CD8-positive, alpha-beta memory T cell (primary cell): ENCODE results near the gene ACER2. TPM values are rescaled to one million over a fixed set of nuclear protein-coding genes. Genes with fewer than 3 reads are reported as not detected.
"Not testable (repeated sequence)": the region's sequence is repeated elsewhere in the genome, so short reads cannot be mapped to it uniquely, and the experiment has no call there.

Experiments used
- CTCF ChIA-PET: fragments of 350-600 bp; sonication (Branson Sonifier 250); formaldehyde crosslinking; loops from one replicate; lab custom pipeline; 2021; ENCODE audit warnings: antibody characterized with exemption; lab: Charles Lee
- POLR2A ChIA-PET: fragments of 350-600 bp; sonication (Branson Sonifier 250); formaldehyde crosslinking; loops from one replicate; lab custom pipeline; 2021; ENCODE audit warnings: antibody characterized with exemption; lab: Charles Lee
- DNase-seq, 5 donors: peaks; one replicate each; pipeline versions ENCODE4 v3.0.0 to v3.0.0-alpha.2; 2020 to 2022; ENCODE audit warnings: mixed read lengths in 1 of 5
- H3K27ac ChIP-seq: one replicate; pipeline ENCODE4 v1.7.0; 2013; ENCODE audit warnings: low read depth, mild to moderate bottlenecking, low read length, moderate library complexity
- H3K27me3 ChIP-seq: 2 replicates; pipeline ENCODE4 v1.7.0; 2013; ENCODE audit warnings: low read length, mild to moderate bottlenecking; ENCODE audit not compliant: insufficient read depth, poor library complexity, severe bottlenecking
- H3K36me3 ChIP-seq: 2 replicates; pipeline ENCODE4 v1.7.0; 2013; ENCODE audit warnings: mild to moderate bottlenecking, low read length, moderate library complexity; ENCODE audit not compliant: insufficient read depth
- H3K4me1 ChIP-seq: 2 replicates; pipeline ENCODE4 v1.7.0; 2013; ENCODE audit warnings: mild to moderate bottlenecking, low read length, moderate library complexity; ENCODE audit not compliant: insufficient read depth
- H3K4me3 ChIP-seq: 2 replicates; pipeline ENCODE4 v1.7.0; 2013; ENCODE audit warnings: mild to moderate bottlenecking, low read length
- H3K9me3 ChIP-seq: 2 replicates; pipeline ENCODE4 v1.7.0; 2013; ENCODE audit warnings: mild to moderate bottlenecking, low read length
- H3K27ac Mint-ChIP-seq, 8 donors: one replicate each; pipeline ENCODE4 v1.8.0; 2020 to 2021; ENCODE audit warnings: mixed read lengths in 8 of 8, mild to moderate bottlenecking in 6 of 8, inconsistent platforms in 3 of 8, moderate library complexity in 3 of 8
- H3K27me3 Mint-ChIP-seq, 2 donors: one replicate each; pipeline ENCODE4 v1.8.0; 2020 to 2021; ENCODE audit warnings: mixed read lengths in 2 of 2, mild to moderate bottlenecking in 1 of 2, moderate library complexity in 1 of 2
- H3K36me3 Mint-ChIP-seq, 3 donors: one replicate each; pipeline ENCODE4 v1.8.0; 2020 to 2021; ENCODE audit warnings: mixed read lengths in 3 of 3, inconsistent platforms in 1 of 3, mild to moderate bottlenecking in 1 of 3
- H3K4me1 Mint-ChIP-seq, 3 donors: one replicate each; pipeline ENCODE4 v1.8.0; 2020 to 2021; ENCODE audit warnings: mixed read lengths in 3 of 3, inconsistent platforms in 1 of 3, mild to moderate bottlenecking in 1 of 3
- H3K4me3 Mint-ChIP-seq, 7 donors: one replicate each; pipeline ENCODE4 v1.8.0; 2020 to 2021; ENCODE audit warnings: mixed read lengths in 7 of 7, mild to moderate bottlenecking in 6 of 7, moderate library complexity in 4 of 7, inconsistent platforms in 2 of 7
- H3K9me3 Mint-ChIP-seq, 5 donors: one replicate each; pipeline ENCODE4 v1.8.0; 2020 to 2022; ENCODE audit warnings: mixed read lengths in 5 of 5, mild to moderate bottlenecking in 3 of 5, moderate library complexity in 2 of 5, inconsistent platforms in 1 of 5
- polyA plus RNA-seq: library from polyadenylated mRNA; unstranded; fragments of 300-500 nt; fragmentation: Illumina TruSeq; gene quantifications from one replicate; pipeline ENCODE4 v1.2.3, GENCODE V29; 2021
- total RNA-seq, 2 experiments: library from RNA; stranded (reverse); gene quantifications; one replicate each; pipeline ENCODE4 v1.2.3, GENCODE V29; 2021

Gene ACER2
- total and polyA plus RNA-seq, 3 experiments from 2014 or later = 0.38 to 3.0 (median 2.7) TPM

- H3K27me3 Mint-ChIP-seq = peaks cover 17 to 27% of the 10 kb centered on the region in 2 donors
- no peak overlapping the region for H3K4me3 Mint-ChIP-seq
- Histone ChIP-seq H3K4me1 (no peaks in the 10 kb centered on the region), H3K36me3 (no peaks in the 10 kb centered on the region), H3K27me3 (no peaks in the 10 kb centered on the region), H3K9me3 (no peaks in the 10 kb centered on the region), H3K4me3 (no peak overlapping the region), H3K27ac (no peak overlapping the region)
- ChIA-PET CTCF (no interaction called here), POLR2A (no interaction called here)
- DNase-seq = no peak
- H3K9me3 Mint-ChIP-seq = no peaks in the 10 kb centered on the region
- peaks cover 0 to 4% (median 2%) of the 10 kb centered on the region in 3 donors for H3K4me1 Mint-ChIP-seq
- H3K36me3 Mint-ChIP-seq = peaks cover 0 to 3% (median 0%) of the 10 kb centered on the region in 3 donors
- H3K27ac Mint-ChIP-seq = no peak overlapping the region
Observed at GRCh38 chr9:19386502-19387044, 22.2 kb upstream of the ACER2 start.

GRCh38 chr9:19387317-19387716 is 21.5 kb upstream of the ACER2 start:
- H3K27ac Mint-ChIP-seq = no peak overlapping the region
- Histone ChIP-seq H3K9me3 (no peaks in the 10 kb centered on the region), H3K4me1 (no peaks in the 10 kb centered on the region), H3K4me3 (no peak overlapping the region), H3K27ac (no peak overlapping the region), H3K36me3 (no peaks in the 10 kb centered on the region), H3K27me3 (no peaks in the 10 kb centered on the region)
- H3K4me3 Mint-ChIP-seq = no peak overlapping the region
- no peak for DNase-seq
- CTCF ChIA-PET = no interaction called here
- no peaks in the 10 kb centered on the region for H3K9me3 Mint-ChIP-seq
- peaks cover 17 to 27% of the 10 kb centered on the region in 2 donors for H3K27me3 Mint-ChIP-seq
- POLR2A ChIA-PET = no interaction called here
- H3K36me3 Mint-ChIP-seq = peaks cover 0 to 3% (median 0%) of the 10 kb centered on the region in 3 donors
- peaks cover 0 to 1% (median under 1%) of the 10 kb centered on the region in 3 donors for H3K4me1 Mint-ChIP-seq

- H3K27ac ChIP-seq, DNase-seq, H3K4me1 Mint-ChIP-seq, H3K9me3 Mint-ChIP-seq, H3K36me3 ChIP-seq, POLR2A ChIA-PET, H3K4me3 ChIP-seq, H3K4me1 ChIP-seq, H3K36me3 Mint-ChIP-seq, H3K27ac Mint-ChIP-seq, H3K4me3 Mint-ChIP-seq, H3K27me3 ChIP-seq, H3K9me3 ChIP-seq: not testable (repeated sequence)
- peaks cover 17 to 27% of the 10 kb centered on the region in 2 donors for H3K27me3 Mint-ChIP-seq
- CTCF ChIA-PET = interaction anchor here (1.2 kb wide), 1 partner anchor 10 kb away, joined by 3 read pairs; the partner anchor contains the start of gene RPS6
Observed at GRCh38 chr9:19389539-19389938, 19.3 kb upstream of the ACER2 start.

- peak overlapping the region in 1 of 8 donors; percentile 30 for H3K27ac Mint-ChIP-seq
- Histone ChIP-seq H3K27me3 (no peaks in the 10 kb centered on the region), H3K4me3 (no peak overlapping the region), H3K36me3 (no peaks in the 10 kb centered on the region), H3K9me3 (no peaks in the 10 kb centered on the region), H3K27ac (no peak overlapping the region), H3K4me1 (no peaks in the 10 kb centered on the region)
- peaks cover 0 to 2% (median 0%) of the 10 kb centered on the region in 5 donors for H3K9me3 Mint-ChIP-seq
- DNase-seq = no peak
- ChIA-PET CTCF (interaction anchor here (1.0 kb wide), 1 partner anchor 18 kb away, joined by 3 read pairs; the partner anchor contains the start of gene RPS6), POLR2A (no interaction called here)
- no peaks in the 10 kb centered on the region for H3K36me3 Mint-ChIP-seq
- H3K4me1 Mint-ChIP-seq = no peaks in the 10 kb centered on the region
- no peak overlapping the region for H3K4me3 Mint-ChIP-seq
- no peaks in the 10 kb centered on the region for H3K27me3 Mint-ChIP-seq
Observed at GRCh38 chr9:19397845-19398244, 11.0 kb upstream of the ACER2 start.

DNA sequence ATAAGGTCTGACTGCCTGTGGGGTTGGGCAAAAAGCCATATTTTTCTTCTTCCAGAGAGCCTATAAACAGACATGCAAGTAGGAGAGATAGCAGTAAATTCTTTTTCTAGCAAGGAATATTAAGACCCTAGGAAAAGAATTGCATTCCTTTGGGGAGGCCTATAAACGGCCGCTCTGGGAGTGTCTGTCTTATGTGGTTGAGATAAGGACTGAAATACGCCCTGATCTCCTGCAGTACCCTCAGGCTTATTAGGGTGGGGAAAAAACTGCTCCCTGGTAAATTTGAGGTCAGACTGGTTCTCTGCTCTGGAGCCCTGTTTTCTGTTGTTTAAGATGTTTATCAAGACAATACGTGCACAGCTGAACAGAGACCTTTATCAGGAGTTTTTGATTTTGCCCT is 5.6 kb upstream of the ACER2 start:
- H3K27me3 Mint-ChIP-seq, H3K4me3 Mint-ChIP-seq, POLR2A ChIA-PET, H3K9me3 ChIP-seq, H3K4me1 ChIP-seq, CTCF ChIA-PET, H3K4me1 Mint-ChIP-seq, H3K9me3 Mint-ChIP-seq, H3K27ac ChIP-seq, H3K27me3 ChIP-seq, DNase-seq, H3K27ac Mint-ChIP-seq, H3K4me3 ChIP-seq, H3K36me3 ChIP-seq, H3K36me3 Mint-ChIP-seq: not testable (repeated sequence)

DNA sequence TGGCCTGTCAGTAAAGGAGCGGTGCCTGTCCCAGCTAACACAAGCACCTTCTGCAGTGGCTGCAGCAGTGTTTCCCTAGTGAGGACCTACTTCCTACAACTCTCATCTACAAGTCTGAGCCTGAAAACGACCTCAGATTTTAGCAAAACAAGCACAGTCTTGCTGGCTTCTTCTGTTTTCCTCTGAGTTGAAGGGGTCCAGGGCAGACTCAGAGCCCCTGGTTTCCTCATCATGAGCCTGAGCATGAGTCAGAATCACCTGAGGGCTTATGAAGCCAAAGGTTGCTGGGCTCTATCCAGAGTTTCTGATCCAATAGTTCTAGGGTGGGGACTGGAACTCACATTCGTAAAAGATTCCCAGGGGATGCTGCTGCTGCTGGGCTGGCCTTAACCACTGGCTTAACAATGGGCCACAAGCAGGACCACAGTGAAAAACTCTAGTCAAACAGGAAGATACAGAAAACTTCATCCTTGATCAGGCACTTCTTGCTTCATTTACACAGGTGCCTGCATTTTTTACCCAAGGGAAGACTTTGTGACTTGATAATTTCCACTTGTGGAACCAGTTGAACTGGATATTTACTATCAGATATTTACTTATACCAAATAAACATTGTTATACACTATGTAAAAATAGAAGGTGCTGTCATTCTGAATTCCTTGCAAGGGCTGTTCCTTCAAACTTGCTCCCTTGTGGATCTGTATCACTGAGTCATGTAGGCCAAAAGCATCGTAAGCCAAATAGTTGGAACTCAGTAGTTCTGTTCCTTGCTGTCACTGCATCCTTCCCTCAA is 4.3 kb upstream of the ACER2 start:
- peaks cover 4 to 14% (median 8%) of the 10 kb centered on the region in 3 donors for H3K4me1 Mint-ChIP-seq
- CTCF ChIA-PET = no interaction called here
- H3K27me3 Mint-ChIP-seq = no peaks in the 10 kb centered on the region
- H3K36me3 ChIP-seq = no peaks in the 10 kb centered on the region
- peaks cover 0 to 8% (median 4%) of the 10 kb centered on the region in 3 donors for H3K36me3 Mint-ChIP-seq
- no peaks in the 10 kb centered on the region for H3K9me3 ChIP-seq
- peaks cover 0 to 3% (median 0%) of the 10 kb centered on the region in 5 donors for H3K9me3 Mint-ChIP-seq
- peaks cover 7% of the 10 kb centered on the region for H3K4me1 ChIP-seq
- H3K4me3 ChIP-seq = no peak overlapping the region
- POLR2A ChIA-PET = interaction anchor here (0.5 kb wide), 1 partner anchor 301 kb away, joined by 7 read pairs; no protein-coding TSS in a partner anchor
- H3K4me3 Mint-ChIP-seq = no peak overlapping the region
- no peak for DNase-seq
- H3K27ac ChIP-seq = no peak overlapping the region
- H3K27me3 ChIP-seq = no peaks in the 10 kb centered on the region
- H3K27ac Mint-ChIP-seq = peak overlapping the region in 2 of 8 donors; percentile 5 to 32

DNA sequence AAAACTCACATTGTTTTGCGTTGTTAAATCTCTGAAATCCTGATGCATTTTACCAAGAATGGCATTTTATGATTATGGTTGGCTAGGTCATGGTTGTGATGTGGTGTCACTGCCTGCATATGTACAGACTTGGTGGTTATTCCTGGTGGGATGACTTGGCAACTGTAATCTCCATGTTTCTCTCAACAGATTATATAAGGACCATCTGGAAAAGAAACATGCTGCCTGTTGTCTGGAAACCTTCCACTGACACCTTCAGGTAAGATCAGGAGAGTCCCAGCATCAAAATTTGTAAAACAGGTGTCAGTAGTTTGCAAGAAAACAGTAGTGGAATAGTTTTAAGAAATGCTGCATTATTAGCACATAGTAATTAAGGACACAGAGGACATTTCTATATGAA is 3.0 kb upstream of the ACER2 start:
- DNase-seq = no peak
- CTCF ChIA-PET = no interaction called here

GRCh38 chr9:19408316-19408692 is 505 bp upstream of the ACER2 start:
- Histone ChIP-seq H3K4me3 (peak overlapping the region; percentile 85), H3K9me3 (no peaks in the 10 kb centered on the region), H3K4me1 (peaks cover 20% of the 10 kb centered on the region), H3K27ac (peak overlapping the region; percentile 46), H3K27me3 (no peaks in the 10 kb centered on the region), H3K36me3 (no peaks in the 10 kb centered on the region)
- H3K27ac Mint-ChIP-seq = peak overlapping the region in 5 of 8 donors; percentile 40 to 70 (median 60)
- H3K4me1 Mint-ChIP-seq = peaks cover 9 to 21% (median 21%) of the 10 kb centered on the region in 3 donors
- H3K36me3 Mint-ChIP-seq = peaks cover 0 to 8% (median 6%) of the 10 kb centered on the region in 3 donors
- peak overlapping the region; percentile 86 to 96 (median 93) for H3K4me3 Mint-ChIP-seq
- peak in 4 of 5 donors; percentile 2 to 51 (median 10) for DNase-seq
- POLR2A ChIA-PET = interaction anchor here (1.2 kb wide), 1 partner anchor 28 kb away, joined by 9 read pairs; the partner anchor contains the start of gene RPS6
- CTCF ChIA-PET = no interaction called here
- H3K27me3 Mint-ChIP-seq = no peaks in the 10 kb centered on the region
- peaks cover 0 to 3% (median 0%) of the 10 kb centered on the region in 5 donors for H3K9me3 Mint-ChIP-seq

More for the DNA sequence above, 3.0 kb upstream of the ACER2 start:
- Histone ChIP-seq H3K36me3 (no peaks in the 10 kb centered on the region), H3K27ac (no peak overlapping the region), H3K9me3 (no peaks in the 10 kb centered on the region), H3K4me1 (peaks cover 20% of the 10 kb centered on the region), H3K4me3 (no peak overlapping the region), H3K27me3 (no peaks in the 10 kb centered on the region)
- Mint-ChIP-seq H3K4me1 (peaks cover 9 to 21% (median 18%) of the 10 kb centered on the region in 3 donors), H3K9me3 (peaks cover 0 to 3% (median 0%) of the 10 kb centered on the region in 5 donors), H3K27ac (peak overlapping the region in 1 of 8 donors; percentile 47), H3K4me3 (peak overlapping the region in 1 of 7 donors; percentile 70), H3K27me3 (no peaks in the 10 kb centered on the region), H3K36me3 (peaks cover 0 to 8% (median 6%) of the 10 kb centered on the region in 3 donors)
- POLR2A ChIA-PET = no interaction called here
